ENCODE data around the gene NFATC1.
A peak's percentile ranks its signal among the peaks of the same experiment; 100 is the strongest.

The NFATC1 gene

DNA sequence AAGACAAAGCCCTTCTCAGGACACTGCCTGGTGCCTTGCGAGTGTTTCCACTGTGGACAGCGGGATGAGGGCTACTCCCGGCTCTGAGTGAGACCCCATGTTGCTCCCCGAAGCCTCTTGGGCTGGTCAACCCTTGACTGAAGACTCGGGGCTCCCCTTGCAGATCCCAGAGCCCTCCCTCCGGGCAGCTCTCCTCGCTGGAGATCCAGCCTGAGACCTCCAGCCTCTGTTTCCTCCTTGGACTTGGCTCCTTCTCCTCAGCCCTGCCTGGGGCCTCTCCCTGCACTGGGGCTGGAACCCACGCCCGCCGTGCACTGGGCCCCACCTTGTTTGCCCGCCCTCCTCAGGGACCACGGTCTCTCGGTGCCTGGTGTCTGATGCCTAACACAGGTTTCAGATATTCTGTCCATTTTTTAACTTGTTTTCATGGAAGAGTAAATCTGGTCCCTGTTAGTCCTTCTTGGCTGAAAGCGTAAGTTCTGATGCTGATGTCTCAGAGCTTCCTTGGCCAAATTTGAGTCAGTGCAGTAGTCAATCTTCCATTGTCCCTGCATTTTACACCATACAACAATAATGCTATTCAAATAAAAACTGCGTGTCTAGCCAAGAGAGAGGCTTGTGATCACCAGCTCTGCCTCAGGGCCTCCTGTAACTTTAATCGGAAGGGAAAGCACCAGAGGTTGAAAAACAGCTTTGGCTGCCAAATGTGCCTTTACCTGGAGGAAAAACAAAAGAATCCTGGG, 144.6 kb downstream of the NFATC1 start:
- no peak for DNase-seq (ENCODE audit: low read depth)

- DNase-seq (ENCODE audit: low read depth) = no peak
Measured at GRCh38 chr18:79540904-79541282, 145.2 kb downstream of the NFATC1 start.

- no peak for DNase-seq (ENCODE audit: low read depth)
Measured at GRCh38 chr18:79542213-79542612, 146.5 kb downstream of the NFATC1 start.

- DNase-seq (ENCODE audit: low read depth) = peak; percentile 37
Measured at GRCh38 chr18:79542876-79543750, 147.4 kb downstream of the NFATC1 start.

DNA sequence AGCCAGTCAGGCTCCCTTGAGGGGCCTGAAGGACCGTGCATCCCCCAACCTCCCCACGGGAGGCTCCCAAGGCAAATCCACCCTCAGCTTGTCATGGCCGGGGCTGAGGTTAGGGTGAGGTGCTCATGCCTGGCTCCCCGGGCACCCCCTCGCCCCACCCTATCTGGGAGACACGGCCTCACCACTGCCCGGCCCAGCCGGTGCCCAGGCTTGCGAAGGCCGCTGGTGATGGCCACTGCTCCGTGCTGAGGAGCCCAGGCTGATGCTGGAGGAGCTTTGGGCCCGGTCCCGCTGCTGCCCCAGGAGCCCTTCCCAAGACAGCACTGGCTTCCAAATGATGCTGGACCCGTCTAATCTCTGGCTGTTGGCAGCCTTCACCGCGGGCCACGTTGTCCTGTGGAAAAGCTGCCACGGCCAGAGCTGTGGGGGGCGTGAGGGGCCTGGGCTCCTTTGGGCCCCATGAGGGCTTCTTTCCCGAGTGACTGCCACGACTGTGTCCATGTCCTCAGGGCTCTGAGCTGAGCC, 148.2 kb downstream of the NFATC1 start:
- DNase-seq (ENCODE audit: low read depth) = no peak

- no peak for DNase-seq (ENCODE audit: low read depth)
Measured at GRCh38 chr18:79544386-79544963, 148.7 kb downstream of the NFATC1 start.

DNA sequence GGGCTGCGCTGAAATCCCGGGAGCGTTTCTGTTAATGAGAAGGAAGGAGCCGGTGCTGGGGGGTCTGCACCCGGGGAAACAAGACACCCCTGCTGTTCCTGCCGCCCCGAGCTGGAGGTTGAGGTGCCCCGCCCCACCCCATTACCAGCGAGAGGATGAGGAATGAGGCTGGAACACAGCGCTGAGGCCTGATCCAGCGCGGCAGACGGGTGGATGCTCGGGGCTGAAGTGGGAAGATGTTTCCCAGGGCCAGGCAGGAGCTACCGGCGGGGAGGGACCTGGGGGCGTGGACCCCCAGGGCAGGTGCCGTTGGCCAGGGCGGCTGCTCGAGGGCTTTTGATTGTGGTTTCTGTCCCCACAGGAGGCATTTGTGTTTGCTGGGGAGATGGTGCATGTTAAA, 149.5 kb downstream of the NFATC1 start:
- no peak for DNase-seq (ENCODE audit: low read depth)

- DNase-seq (ENCODE audit: low read depth) = no peak
Measured at GRCh38 chr18:79545736-79546171, 150.0 kb downstream of the NFATC1 start.

DNA sequence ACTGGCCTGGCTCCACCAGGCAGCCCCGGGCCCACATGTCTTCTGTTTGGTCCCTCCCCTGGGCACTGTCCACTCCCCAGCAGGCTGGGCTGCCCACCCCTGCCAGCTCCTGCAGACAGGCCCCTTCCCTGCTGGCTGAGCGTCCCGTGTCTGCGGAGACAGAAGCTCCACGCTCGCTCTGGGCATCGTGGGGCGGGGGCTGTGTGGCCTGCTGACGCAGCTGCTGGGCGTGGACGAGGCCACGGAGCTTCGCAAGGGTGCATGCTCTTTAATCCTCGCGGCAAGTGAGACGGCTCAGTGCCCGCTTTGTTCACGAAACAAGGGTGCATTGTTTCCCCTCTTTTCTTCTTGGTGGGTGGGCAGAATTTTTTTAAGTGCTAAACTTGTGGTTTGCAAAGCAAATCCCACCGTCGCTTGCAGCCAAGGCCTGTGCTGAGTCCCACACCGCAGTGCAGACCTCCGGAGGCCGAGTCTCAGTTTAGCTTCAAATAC, 151.1 kb downstream of the NFATC1 start:
- no peak for DNase-seq (ENCODE audit: low read depth)

GRCh38 chr18:79547413-79548076, 151.8 kb downstream of the NFATC1 start:
- no peak for DNase-seq (ENCODE audit: low read depth)

DNA sequence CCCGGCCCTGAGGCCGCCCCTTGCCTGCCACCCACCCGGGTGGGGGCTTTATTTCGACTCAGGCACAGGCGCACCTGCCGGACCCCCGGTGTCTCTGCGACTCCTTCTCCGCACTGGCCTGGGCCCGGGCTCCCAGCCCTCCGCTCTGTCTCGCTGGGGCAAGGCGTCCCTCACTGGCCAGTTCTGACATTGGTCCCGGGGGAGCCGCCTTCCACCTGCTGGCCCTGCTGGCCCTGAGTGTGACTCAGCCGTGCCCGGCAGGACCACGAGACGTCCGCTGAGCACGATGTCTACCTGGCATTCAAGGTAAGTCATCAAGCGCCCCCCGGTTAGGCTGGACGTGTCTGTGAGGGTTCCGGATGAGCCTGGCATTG, 152.3 kb downstream of the NFATC1 start:
- no peak for DNase-seq (ENCODE audit: low read depth)

DNA sequence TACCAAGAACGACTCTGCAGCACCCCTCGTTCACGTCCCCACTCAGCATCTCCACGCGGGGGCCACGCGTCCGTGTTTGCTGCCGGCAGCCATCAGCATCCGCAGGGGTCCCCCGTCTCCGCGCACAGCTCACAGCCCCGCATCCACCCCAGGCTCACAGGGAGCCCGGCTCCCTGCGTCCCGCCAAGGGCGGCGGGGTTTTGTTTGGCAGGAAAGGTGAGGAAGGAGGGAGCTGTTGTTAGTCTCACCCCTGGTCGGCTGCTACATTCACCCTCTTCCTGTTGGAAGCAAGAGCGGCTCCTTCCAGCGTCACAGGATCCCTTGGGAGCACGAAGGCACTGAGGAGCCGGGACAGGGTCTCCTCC, 152.9 kb downstream of the NFATC1 start:
- no peak for DNase-seq (ENCODE audit: low read depth)

DNA sequence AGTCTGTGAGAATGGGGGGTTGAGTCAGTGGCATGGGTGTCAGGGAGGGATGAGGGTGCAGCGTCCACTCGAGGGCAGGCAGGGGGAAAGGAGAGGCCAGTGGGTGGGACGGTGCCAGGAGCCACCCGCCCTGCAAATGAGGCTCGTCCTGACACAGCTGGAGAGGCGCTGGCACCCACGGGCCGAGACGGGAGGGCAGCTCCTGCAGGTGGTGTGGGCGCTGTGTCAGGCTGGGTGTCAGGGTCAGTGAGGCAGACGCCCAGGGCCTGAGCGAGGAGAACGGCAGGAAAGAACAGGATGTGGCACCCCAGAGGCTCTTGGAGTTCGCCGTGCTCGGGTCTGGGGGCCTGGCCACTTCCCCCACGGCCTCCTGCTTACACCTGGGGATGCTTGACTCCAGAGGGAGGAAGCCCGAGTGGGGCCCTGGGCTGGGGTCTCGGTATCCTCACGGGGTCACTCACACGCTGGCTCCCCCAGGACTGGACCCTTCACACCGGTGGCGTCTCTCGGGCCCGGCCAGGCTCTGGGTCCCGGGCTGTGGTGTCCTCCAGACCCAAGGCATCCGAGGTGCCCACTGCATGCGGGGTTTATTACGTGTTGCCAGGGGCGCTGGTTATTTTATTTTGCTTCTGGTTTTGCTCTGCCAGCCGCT, 153.4 kb downstream of the NFATC1 start:
- DNase-seq (ENCODE audit: low read depth) = no peak

- DNase-seq (ENCODE audit: low read depth) = no peak
Measured at GRCh38 chr18:79549638-79550000, 153.9 kb downstream of the NFATC1 start.

DNA sequence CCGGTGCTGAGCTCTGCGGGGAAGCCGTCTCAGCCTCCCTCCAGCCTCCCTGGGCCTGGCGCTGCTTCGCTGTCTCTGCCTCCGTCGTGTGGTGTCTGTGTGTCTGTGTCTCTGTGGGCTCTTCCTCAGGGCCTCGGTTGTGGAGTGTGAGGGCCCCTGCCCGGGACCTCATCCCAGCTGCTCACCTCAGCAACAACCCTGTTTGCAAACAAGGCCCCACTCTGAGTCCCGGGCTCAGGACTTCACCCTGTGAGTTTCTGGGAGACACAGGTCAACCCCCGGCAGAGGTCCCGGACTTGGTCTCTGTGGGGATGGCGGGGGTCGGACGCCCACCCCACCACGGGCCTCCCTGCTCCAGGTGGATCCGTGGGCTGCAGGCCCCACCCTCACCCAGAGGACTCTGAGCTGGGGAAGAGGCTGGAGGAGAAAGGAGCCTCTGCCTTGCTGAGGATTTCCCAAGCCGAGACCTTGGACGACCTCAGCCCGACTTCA, 156.5 kb downstream of the NFATC1 start:
- no peak for DNase-seq (ENCODE audit: low read depth)

- no peak for DNase-seq (ENCODE audit: low read depth)
Measured at GRCh38 chr18:79552696-79553095, 157.0 kb downstream of the NFATC1 start.

DNA sequence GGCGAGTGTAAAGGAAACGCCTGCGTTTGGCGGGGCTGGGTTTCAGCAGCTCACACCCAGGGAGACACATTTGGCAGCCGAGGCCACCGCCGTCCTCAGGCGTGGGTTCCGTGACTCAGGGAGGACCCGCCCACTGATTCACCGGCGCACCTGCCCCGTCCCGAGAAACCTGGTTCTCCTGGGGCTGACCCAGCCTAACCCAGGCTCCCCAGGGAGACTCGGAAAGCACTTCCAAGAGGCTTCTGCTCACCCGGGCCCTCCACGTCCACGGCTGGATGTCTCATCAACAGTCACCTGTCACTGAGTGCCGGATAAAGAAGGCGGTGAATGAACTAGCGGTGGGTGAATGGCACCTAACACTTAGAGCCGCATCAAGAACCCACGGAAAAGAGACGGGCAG, 157.4 kb downstream of the NFATC1 start:
- no peak for DNase-seq (ENCODE audit: low read depth)

GRCh38 chr18:79553696-79554095, 158.0 kb downstream of the NFATC1 start:
- no peak for DNase-seq (ENCODE audit: low read depth)

GRCh38 chr18:79554321-79554720, 158.6 kb downstream of the NFATC1 start:
- no peak for DNase-seq (ENCODE audit: low read depth)

DNA sequence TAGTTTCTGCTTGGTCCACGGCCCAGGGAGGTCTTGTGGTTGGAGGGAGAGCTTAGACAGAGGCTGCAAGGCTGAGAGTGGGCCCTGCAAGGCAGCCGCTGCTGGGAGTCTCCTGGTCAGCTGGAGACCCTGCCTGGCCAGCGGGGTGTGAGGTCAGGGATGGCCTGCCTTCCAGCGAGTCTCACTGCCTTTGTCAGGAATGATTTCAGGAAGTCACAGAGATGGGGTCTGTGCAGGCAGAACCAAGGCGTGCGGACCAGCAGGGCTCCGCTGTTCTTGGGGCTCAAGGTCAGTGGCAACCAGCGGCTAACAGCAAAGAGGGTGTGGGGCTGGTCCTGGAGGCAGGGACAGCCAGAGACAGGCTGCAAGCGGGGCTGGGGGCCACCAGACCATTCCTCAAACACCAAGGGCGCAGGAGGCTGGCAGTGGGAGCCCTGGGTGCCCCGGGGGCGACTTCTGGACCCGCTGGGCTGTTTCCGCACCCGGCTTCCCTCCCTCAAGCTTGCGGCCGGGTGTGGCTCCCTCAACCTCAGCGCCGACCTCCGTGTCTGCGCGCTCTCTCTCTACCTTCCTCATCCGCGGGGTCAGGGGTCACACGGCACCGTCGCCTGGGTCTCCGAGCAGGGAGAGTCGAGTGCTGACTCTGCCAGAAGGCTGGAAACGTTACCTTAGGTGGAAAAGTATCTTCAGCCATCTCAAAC, 159.4 kb downstream of the NFATC1 start:
- DNase-seq (ENCODE audit: low read depth) = no peak

- no peak for DNase-seq (ENCODE audit: low read depth)
Measured at GRCh38 chr18:79555885-79556284, 160.2 kb downstream of the NFATC1 start.
